ENCODE measurements around the gene ANKRD13B. TPM values are rescaled to one million over a fixed set of nuclear protein-coding genes. Genes with fewer than 3 reads are reported as not detected.

Gene ANKRD13B
- polyA plus RNA-seq, 1 experiment: 2.5 TPM

DNA sequence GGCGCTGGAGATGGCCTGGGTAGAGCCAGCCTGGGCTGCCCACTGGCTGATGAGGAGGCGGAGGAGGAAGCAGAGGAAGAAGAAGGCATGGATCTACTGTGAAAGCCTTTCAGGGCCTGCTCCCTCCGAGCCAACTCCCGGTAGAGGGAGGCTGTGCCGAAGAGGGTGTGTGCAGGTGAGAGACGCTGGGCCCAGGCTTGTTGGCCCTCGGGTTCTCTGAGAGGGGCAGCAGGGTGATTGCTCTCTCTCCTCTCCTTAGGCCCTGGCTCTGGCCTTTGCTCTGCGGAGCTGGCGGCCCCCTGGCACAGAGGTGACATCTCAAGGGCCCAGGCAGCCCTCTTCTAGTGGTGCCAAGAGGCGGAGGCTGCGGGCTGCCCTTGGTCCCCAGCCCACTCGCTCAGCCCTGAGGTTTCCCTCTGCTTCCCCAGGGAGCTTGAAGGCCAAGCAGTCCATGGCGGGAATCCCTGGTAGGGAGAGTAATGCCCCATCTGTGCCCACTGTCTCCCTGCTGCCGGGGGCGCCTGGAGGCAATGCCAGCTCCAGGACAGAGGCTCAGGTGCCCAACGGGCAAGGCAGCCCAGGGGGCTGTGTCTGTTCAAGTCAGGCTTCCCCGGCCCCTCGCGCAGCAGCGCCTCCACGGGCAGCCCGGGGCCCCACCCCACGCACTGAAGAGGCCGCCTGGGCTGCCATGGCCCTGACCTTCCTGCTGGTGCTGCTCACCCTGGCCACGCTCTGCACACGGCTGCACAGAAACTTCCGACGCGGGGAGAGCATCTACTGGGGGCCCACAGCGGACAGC lies 20.9 kb upstream of the ANKRD13B start:
- Histone ChIP-seq H3K27ac (ENCODE audit: low read depth, low read length) (no peak overlapping the region), H3K4me3 (ENCODE audit: low read depth, low read length) (peak overlapping the region; percentile 7; the same call in 1 of the 2 replicates), H3K27me3 (ENCODE audit: control insufficient read depth, insufficient read depth, low read length) (no peaks in the 10 kb centered on the region), H3K9me3 (ENCODE audit: control insufficient read depth, insufficient read depth, low read length) (no peaks in the 10 kb centered on the region; the same call in 1 of the 2 replicates)
- DNase-seq (ENCODE audit: low read depth, low spot score): no peak
- TF ChIP-seq, protein P1, sequence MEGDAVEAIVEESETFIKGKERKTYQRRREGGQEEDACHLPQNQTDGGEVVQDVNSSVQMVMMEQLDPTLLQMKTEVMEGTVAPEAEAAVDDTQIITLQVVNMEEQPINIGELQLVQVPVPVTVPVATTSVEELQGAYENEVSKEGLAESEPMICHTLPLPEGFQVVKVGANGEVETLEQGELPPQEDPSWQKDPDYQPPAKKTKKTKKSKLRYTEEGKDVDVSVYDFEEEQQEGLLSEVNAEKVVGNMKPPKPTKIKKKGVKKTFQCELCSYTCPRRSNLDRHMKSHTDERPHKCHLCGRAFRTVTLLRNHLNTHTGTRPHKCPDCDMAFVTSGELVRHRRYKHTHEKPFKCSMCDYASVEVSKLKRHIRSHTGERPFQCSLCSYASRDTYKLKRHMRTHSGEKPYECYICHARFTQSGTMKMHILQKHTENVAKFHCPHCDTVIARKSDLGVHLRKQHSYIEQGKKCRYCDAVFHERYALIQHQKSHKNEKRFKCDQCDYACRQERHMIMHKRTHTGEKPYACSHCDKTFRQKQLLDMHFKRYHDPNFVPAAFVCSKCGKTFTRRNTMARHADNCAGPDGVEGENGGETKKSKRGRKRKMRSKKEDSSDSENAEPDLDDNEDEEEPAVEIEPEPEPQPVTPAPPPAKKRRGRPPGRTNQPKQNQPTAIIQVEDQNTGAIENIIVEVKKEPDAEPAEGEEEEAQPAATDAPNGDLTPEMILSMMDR (IDR thresholded peaks at IDR 0.05; ENCODE audit: low read depth, low read length): no peak
- ChIA-PET POLR2A (interaction anchor here (1.0 kb wide), 1 partner anchor 44 kb away, joined by 3 read pairs; no protein-coding TSS in a partner anchor), CTCF (interaction anchor here (0.6 to 9.4 kb wide), 12 partner anchors 8 to 359 kb away, joined by 3 to 77 read pairs (median 5); no protein-coding TSS in a partner anchor)

DNA sequence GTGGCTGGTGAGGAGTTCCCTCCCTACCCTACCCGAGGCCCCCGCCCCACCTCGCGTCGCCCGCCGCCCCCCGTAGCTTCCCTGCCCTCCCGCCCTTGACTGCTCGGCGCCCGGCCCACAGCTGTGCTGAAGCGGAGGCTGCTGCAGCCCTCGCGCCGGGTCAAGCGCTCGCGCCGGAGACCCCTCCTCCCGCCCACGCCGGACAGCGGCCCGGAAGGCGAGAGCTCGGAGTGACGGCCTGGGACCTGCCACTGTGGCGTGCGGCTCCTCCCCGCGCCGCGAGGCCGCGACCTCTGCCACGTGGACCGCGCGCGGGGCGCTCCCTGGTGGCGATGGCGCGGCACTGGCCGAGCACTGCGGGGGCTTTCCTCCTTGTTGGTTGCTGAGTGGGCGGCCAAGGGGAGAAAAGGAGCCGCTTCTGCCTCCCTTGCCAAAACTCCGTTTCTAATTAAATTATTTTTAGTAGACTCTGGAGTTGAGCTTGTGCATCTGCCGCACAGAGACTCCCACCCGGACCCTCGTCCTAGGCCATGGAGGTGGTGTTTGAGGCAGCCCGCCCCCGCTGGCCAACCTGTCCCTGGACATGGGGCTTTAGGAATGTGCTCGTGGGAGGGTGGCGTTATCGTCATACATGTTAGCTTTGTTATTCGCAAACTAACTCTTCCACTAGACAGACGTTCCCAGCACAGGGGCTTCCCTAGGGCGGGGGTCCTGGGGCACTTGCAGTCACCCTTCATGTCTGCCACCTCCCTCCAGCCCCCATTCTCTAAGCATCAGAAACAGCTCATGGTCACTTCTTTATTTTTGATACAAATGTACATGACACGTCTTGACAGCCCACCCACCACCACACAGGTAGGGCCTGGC lies 20.0 kb upstream of the ANKRD13B start:
- no peak for DNase-seq (ENCODE audit: low read depth, low spot score)
- CTCF ChIA-PET: interaction anchor here (0.5 to 9.4 kb wide), 15 partner anchors 8 to 358 kb away, joined by 3 to 77 read pairs (median 5); no protein-coding TSS in a partner anchor
- TF ChIP-seq, protein P1 (IDR thresholded peaks at IDR 0.05; ENCODE audit: low read depth, low read length): peak; percentile 61
- Histone ChIP-seq H3K27me3 (ENCODE audit: control insufficient read depth, insufficient read depth, low read length) (no peaks in the 10 kb centered on the region), H3K4me3 (ENCODE audit: low read depth, low read length) (peak overlapping the region; percentile 7; the same call in 1 of the 2 replicates), H3K27ac (ENCODE audit: low read depth, low read length) (peak overlapping the region; percentile 57), H3K9me3 (ENCODE audit: control insufficient read depth, insufficient read depth, low read length) (no peaks in the 10 kb centered on the region; the same call in 1 of the 2 replicates)
- POLR2A ChIA-PET: interaction anchor here (1.0 kb wide), 1 partner anchor 43 kb away, joined by 3 read pairs; no protein-coding TSS in a partner anchor

- H3K4me3 ChIP-seq (ENCODE audit: low read depth, low read length): no peak overlapping the region
- DNase-seq (ENCODE audit: low read depth, low spot score): no peak
- TF ChIP-seq, protein P1 (IDR thresholded peaks at IDR 0.05; ENCODE audit: low read depth, low read length): no peak
- H3K9me3 ChIP-seq (ENCODE audit: control insufficient read depth, insufficient read depth, low read length): no peaks in the 10 kb centered on the region; the same call in 1 of the 2 replicates
- ChIA-PET CTCF (interaction anchor here (0.5 to 9.4 kb wide), 12 partner anchors 8 to 209 kb away, joined by 3 to 77 read pairs (median 6); no protein-coding TSS in a partner anchor), POLR2A (no interaction called here)
- no peak overlapping the region for H3K27ac ChIP-seq (ENCODE audit: low read depth, low read length)
- H3K27me3 ChIP-seq (ENCODE audit: control insufficient read depth, insufficient read depth, low read length): no peaks in the 10 kb centered on the region
Observed at GRCh38 chr17:29573558-29573869, 19.4 kb upstream of the ANKRD13B start.

GRCh38 chr17:29573871-29574731 lies 18.8 kb upstream of the ANKRD13B start:
- DNase-seq (ENCODE audit: low read depth, low spot score): no peak
- CTCF ChIA-PET: interaction anchor here (0.5 to 9.4 kb wide), 6 partner anchors 10 to 210 kb away, joined by 4 to 77 read pairs (median 8); no protein-coding TSS in a partner anchor
- Histone ChIP-seq H3K4me3 (ENCODE audit: low read depth, low read length) (no peak overlapping the region), H3K27me3 (ENCODE audit: control insufficient read depth, insufficient read depth, low read length) (no peaks in the 10 kb centered on the region), H3K27ac (ENCODE audit: low read depth, low read length) (no peak overlapping the region), H3K9me3 (ENCODE audit: control insufficient read depth, insufficient read depth, low read length) (no peaks in the 10 kb centered on the region; the same call in 1 of the 2 replicates)
- TF ChIP-seq, protein P1 (IDR thresholded peaks at IDR 0.05; ENCODE audit: low read depth, low read length): no peak
- POLR2A ChIA-PET: no interaction called here
